Loucy (cell line): ENCODE results near the gene TMEM234.

ENCODE experiments used
- H2AFZ ChIP-seq: fragments of 200-600 bp; sonication (generic); 2 replicates; pipeline ENCODE4 v1.6.0; 2016; ENCODE audit warnings: antibody characterized with exemption, mild to moderate bottlenecking, low read length, moderate library complexity
- H3F3A ChIP-seq: fragments of 200-600 bp; 2 replicates; pipeline ENCODE4 v1.6.0; 2016; ENCODE audit warnings: antibody characterized with exemption, low read depth, mild to moderate bottlenecking
- H3K27me3 ChIP-seq: fragments of 200-600 bp; sonication (generic); 2 replicates; pipeline ENCODE4 v1.6.1; 2014; ENCODE audit warnings: low read length, mild to moderate bottlenecking; ENCODE audit not compliant: insufficient read depth, poor library complexity, severe bottlenecking
- H3K36me3 ChIP-seq: fragments of 200-600 bp; sonication (generic); 2 replicates; pipeline ENCODE4 v1.6.1; 2016; ENCODE audit warnings: low read length; ENCODE audit not compliant: insufficient read depth
- H3K4me1 ChIP-seq: fragments of 200-600 bp; sonication (generic); 2 replicates; pipeline ENCODE4 v1.5.1; 2014; ENCODE audit warnings: low read length, mild to moderate bottlenecking; ENCODE audit not compliant: insufficient read depth, poor library complexity, severe bottlenecking
- H3K4me2 ChIP-seq: fragments of 200-600 bp; sonication (generic); 2 replicates; pipeline ENCODE4 v1.6.0; 2014; ENCODE audit warnings: antibody characterized with exemption, low read length, low read depth, mild to moderate bottlenecking; ENCODE audit not compliant: poor library complexity, severe bottlenecking
- H3K4me3 ChIP-seq: fragments of 200-600 bp; sonication (generic); 2 replicates; pipeline ENCODE4 v1.5.1; 2014; ENCODE audit warnings: low read length, mild to moderate bottlenecking, mixed read lengths; ENCODE audit not compliant: poor library complexity, severe bottlenecking
- H3K79me2 ChIP-seq: fragments of 200-600 bp; sonication (generic); 2 replicates; pipeline ENCODE4 v1.6.1; 2014; ENCODE audit warnings: low read length; ENCODE audit not compliant: insufficient read depth
- H3K9ac ChIP-seq: fragments of 200-600 bp; sonication (generic); 2 replicates; pipeline ENCODE4 v1.6.0; 2014; ENCODE audit warnings: mild to moderate bottlenecking, low read depth, low read length, moderate library complexity; ENCODE audit not compliant: poor library complexity, severe bottlenecking
- H3K9me2 ChIP-seq: fragments of 200-600 bp; sonication (generic); replicated peaks from 2 replicates; pipeline ENCODE4 v1.6.1; 2016; ENCODE audit warnings: low read depth, low read length, mixed read lengths
- H3K9me3 ChIP-seq: fragments of 200-600 bp; sonication (generic); 2 replicates; pipeline ENCODE4 v1.6.1; 2014; ENCODE audit warnings: mild to moderate bottlenecking, antibody characterized with exemption, low read length, low read depth; ENCODE audit not compliant: insufficient read depth
- H4K20me1 ChIP-seq: fragments of 200-600 bp; sonication (generic); 2 replicates; pipeline ENCODE4 v1.6.0; 2014; ENCODE audit warnings: antibody characterized with exemption, low read length, mild to moderate bottlenecking; ENCODE audit not compliant: insufficient read depth, poor library complexity, severe bottlenecking
- EZH2phosphoT487 ChIP-seq: fragments of 200-600 bp; IDR thresholded peaks from 2 replicates; pipeline ENCODE4 v1.6.1; 2018; ENCODE audit warnings: antibody characterized with exemption, mild to moderate bottlenecking, moderate library complexity, borderline replicate concordance
- TF ChIP-seq, protein P1 (sequence below): fragments of 200-600 bp; sonication (generic); conservative IDR thresholded peaks from 2 replicates; pipeline ENCODE4 v1.5.1; 2014; ENCODE audit warnings: mild to moderate bottlenecking, antibody characterized with exemption, low read length

TMEM234 gene

GRCh38 chr1:32240140-32240951 lies 18.2 kb upstream of the TMEM234 start:
- H3K4me3 ChIP-seq = peak overlapping the region; percentile 69
- no peaks in the 10 kb centered on the region for H3K4me1 ChIP-seq
- no peaks in the 10 kb centered on the region for H3K79me2 ChIP-seq
- no peaks in the 10 kb centered on the region for H3F3A ChIP-seq
- H3K9me2 ChIP-seq = no peaks in the 10 kb centered on the region
- H3K36me3 ChIP-seq = no peaks in the 10 kb centered on the region
- TF ChIP-seq EZH2phosphoT487 = no peak
- TF ChIP-seq, protein P1, sequence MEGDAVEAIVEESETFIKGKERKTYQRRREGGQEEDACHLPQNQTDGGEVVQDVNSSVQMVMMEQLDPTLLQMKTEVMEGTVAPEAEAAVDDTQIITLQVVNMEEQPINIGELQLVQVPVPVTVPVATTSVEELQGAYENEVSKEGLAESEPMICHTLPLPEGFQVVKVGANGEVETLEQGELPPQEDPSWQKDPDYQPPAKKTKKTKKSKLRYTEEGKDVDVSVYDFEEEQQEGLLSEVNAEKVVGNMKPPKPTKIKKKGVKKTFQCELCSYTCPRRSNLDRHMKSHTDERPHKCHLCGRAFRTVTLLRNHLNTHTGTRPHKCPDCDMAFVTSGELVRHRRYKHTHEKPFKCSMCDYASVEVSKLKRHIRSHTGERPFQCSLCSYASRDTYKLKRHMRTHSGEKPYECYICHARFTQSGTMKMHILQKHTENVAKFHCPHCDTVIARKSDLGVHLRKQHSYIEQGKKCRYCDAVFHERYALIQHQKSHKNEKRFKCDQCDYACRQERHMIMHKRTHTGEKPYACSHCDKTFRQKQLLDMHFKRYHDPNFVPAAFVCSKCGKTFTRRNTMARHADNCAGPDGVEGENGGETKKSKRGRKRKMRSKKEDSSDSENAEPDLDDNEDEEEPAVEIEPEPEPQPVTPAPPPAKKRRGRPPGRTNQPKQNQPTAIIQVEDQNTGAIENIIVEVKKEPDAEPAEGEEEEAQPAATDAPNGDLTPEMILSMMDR = peak; percentile 21; the same call in 1 of the 2 replicates
- H3K9ac ChIP-seq = peak overlapping the region; percentile 55
- no peaks in the 10 kb centered on the region for H3K9me3 ChIP-seq
- H3K4me2 ChIP-seq = peak overlapping the region; percentile 76
- H2AFZ ChIP-seq = peak overlapping the region; percentile 82
- no peaks in the 10 kb centered on the region for H4K20me1 ChIP-seq
- no peaks in the 10 kb centered on the region for H3K27me3 ChIP-seq

DNA sequence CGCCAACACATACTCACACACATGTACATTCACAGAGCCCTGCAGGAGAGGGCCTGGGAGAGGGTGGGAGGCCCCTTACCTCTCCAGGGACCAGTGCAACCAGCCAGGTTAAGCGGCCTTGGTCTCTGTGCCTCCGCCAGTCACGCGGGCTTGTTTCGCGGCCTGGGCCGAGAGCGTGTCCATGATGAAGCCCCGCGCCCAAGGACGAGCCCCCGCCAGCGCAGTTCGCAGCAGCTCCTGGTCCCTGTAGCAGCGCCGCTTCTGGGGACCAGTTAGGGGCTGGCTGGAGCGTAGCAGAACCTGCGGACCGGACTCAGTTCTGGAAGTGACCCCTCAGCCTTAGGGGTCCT lies 17.6 kb upstream of the TMEM234 start:
- H3K9ac ChIP-seq = peak overlapping the region; percentile 55
- H2AFZ ChIP-seq = peak overlapping the region; percentile 82; the same call in 1 of the 2 replicates
- no peak for TF ChIP-seq EZH2phosphoT487
- TF ChIP-seq, protein P1 = no peak
- no peaks in the 10 kb centered on the region for H3K27me3 ChIP-seq
- no peaks in the 10 kb centered on the region for H3K9me3 ChIP-seq
- no peaks in the 10 kb centered on the region for H4K20me1 ChIP-seq
- no peaks in the 10 kb centered on the region for H3K9me2 ChIP-seq
- no peaks in the 10 kb centered on the region for H3K36me3 ChIP-seq
- no peaks in the 10 kb centered on the region for H3F3A ChIP-seq
- no peaks in the 10 kb centered on the region for H3K4me1 ChIP-seq
- H3K4me3 ChIP-seq = peak overlapping the region; percentile 69
- peak overlapping the region; percentile 76 for H3K4me2 ChIP-seq
- H3K79me2 ChIP-seq = no peaks in the 10 kb centered on the region

DNA sequence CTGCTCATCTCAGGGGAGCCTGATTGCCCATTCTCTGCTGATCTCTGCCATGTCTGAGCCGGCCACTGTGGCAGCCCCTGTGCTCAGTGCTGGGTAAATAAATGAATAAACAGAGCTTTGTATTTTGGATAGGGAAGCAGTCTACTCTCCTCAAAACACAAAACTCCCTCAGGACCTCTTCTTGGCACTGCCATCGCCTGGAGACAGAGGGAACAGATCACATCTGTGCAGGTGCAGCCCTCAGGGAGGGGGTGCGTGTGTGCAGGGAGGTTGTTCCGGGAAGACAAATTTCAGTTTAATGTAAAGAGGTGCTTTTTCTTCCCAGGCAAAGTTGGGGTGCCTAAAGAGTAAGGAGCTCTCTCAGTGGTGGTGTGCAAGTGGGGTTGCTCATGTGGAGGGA lies 17.2 kb upstream of the TMEM234 start:
- H3K9me2 ChIP-seq = no peaks in the 10 kb centered on the region
- H3K9ac ChIP-seq = no peak overlapping the region
- no peaks in the 10 kb centered on the region for H3K4me1 ChIP-seq
- no peak overlapping the region for H3K4me2 ChIP-seq
- H3K79me2 ChIP-seq = no peaks in the 10 kb centered on the region
- H3K9me3 ChIP-seq = no peaks in the 10 kb centered on the region
- 0 out of 2 replicates have a peak overlapping the region, but pooled peaks have one; percentile 15 for H2AFZ ChIP-seq
- H3F3A ChIP-seq = no peaks in the 10 kb centered on the region
- no peak overlapping the region for H3K4me3 ChIP-seq
- no peak for TF ChIP-seq EZH2phosphoT487
- TF ChIP-seq, protein P1 = no peak
- H4K20me1 ChIP-seq = no peaks in the 10 kb centered on the region
- no peaks in the 10 kb centered on the region for H3K36me3 ChIP-seq
- no peaks in the 10 kb centered on the region for H3K27me3 ChIP-seq
